AG10803 (cell line): Measurements from ENCODE around the gene ADGRB3.

Experiments used
- DNase-seq: peaks from one replicate; pipeline ENCODE4 v3.0.0; 2010; ENCODE audit warnings: low read depth
- H3K4me3 ChIP-seq: 2 replicates; pipeline ENCODE4 v1.5.1; 2011; ENCODE audit warnings: mild to moderate bottlenecking, low read length, control low read depth
- CTCF ChIP-seq: conservative IDR thresholded peaks from 2 replicates; pipeline ENCODE4 v1.5.1; 2011; ENCODE audit warnings: mild to moderate bottlenecking, low read length, control low read depth, inconsistent platforms

The ADGRB3 gene

DNA sequence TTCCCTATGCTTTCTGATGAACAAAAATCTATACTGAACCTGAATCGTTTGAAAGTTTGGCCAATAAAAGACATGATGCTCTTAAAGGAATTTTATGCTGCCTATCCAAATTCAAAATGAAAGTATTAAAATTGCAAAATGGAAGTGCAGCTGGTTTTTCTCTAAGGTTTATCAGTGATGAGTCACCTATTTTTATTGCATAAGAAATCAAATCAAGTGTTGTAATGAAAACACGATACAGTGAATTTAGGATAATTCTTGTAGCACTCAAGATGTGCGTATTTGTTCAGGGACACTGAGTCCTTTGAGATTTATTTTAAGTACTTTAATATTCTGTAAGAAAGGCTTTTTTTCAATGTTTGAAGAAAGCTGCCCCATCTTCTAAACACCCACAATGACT, 409.5 kb downstream of the ADGRB3 start:
- TF ChIP-seq CTCF, result no peak
- DNase-seq, result no peak
- H3K4me3 ChIP-seq, result no peak overlapping the region

GRCh38 chr6:69059413-69059812, 424.3 kb downstream of the ADGRB3 start:
- TF ChIP-seq CTCF, result no peak
- no peak for DNase-seq
- H3K4me3 ChIP-seq, result no peak overlapping the region

DNA sequence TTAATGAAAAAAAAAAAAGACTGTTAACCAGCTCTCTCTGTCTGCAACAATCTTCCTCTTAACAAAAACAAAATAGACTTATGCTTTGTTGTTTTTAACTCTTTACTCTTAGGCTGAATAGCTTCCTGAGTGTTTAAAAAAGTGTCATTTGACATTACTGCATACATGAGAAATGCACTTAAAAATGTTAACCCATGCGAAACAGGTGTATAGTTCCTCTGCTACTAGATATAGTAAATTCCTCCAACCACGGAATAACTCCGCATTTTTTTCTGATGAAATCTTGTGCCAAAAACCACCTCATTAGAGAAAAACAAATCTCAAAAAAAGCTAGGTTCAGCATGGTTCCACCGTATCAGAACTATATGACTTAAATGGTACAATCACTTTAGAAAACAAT, 426.0 kb downstream of the ADGRB3 start:
- TF ChIP-seq CTCF, result no peak

DNA sequence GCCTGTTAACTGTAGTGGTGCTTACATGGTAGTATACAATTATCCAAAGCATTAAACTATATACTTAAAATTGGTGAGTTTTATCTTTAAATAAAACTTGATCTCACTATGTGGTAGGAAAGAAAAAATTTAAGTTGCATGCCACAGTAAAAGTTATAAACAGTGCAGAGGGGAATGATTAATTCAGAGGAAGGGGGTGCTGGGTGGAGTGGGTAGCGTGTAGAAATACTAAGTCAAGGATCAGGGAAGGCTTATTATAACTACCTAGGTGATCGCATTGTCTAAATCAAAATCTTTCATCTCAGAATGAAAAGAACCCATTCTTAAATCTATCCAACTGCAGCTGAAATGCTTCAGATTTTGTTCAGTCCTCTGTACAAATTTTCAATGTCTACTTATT, 428.3 kb downstream of the ADGRB3 start:
- no peak for TF ChIP-seq CTCF
- no peak overlapping the region for H3K4me3 ChIP-seq
- no peak for DNase-seq

More for the DNA sequence above, 426.0 kb downstream of the ADGRB3 start:
- no peak for DNase-seq
- no peak overlapping the region for H3K4me3 ChIP-seq

DNA sequence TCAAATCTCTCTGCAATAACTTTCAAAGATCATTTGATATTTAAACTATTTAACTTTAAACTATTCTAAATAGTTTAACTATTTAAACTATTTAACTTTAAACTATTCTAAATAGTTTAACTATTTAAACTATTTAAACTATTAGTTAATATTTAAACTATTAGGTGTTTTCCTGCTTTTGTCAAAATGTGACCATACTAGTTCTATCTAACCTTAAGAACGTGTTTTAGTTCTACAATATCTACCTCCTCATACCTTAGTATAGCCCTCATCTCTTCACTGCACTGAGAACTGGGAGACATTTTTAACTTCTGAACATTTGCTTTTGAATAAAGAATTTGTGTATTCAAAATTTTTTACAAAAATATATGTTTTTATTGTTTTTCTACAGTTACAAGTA, 429.1 kb downstream of the ADGRB3 start:
- DNase-seq, result no peak
- no peak overlapping the region for H3K4me3 ChIP-seq
- TF ChIP-seq CTCF, result no peak

- H3K4me3 ChIP-seq, result no peak overlapping the region
- no peak for TF ChIP-seq CTCF
- DNase-seq, result no peak
Measured at GRCh38 chr6:69069881-69070280, 434.8 kb downstream of the ADGRB3 start.

- DNase-seq, result no peak
- H3K4me3 ChIP-seq, result no peak overlapping the region
- no peak for TF ChIP-seq CTCF
Measured at GRCh38 chr6:69072796-69073195, 437.7 kb downstream of the ADGRB3 start.
